Measurements from ENCODE around the gene ZNF804A. TPM values are rescaled to one million over a fixed set of nuclear protein-coding genes. Genes with fewer than 3 reads are reported as not detected.

The ZNF804A gene
- total RNA-seq, 6 donors from 2014 or later, result 0.46 to 0.89 (median 0.77) TPM; not detected in 1

DNA sequence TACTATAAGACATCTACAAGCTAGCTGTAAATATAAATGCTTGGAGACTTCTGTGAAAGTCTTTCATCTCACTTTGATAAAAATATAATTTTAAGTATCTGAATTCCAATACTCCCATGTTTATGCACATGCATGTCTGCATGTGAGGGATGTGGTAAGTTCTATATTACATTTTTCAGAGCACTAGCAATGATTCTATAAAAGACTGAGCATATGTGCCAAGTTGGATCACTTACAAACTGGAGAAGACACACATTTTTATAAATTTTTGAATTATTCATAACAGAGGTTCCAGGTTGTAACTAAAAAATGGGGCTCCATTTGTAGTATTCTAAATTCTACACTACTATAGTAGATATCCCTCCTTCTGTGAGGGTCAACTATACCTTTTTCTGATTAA is 26.0 kb downstream of the ZNF804A start:
- Histone ChIP-seq H3K27ac (no peak overlapping the region), H3K4me3 (no peak overlapping the region), H3K9me3 (no peaks in the 10 kb centered on the region), H3K27me3 (no peaks in the 10 kb centered on the region), H3K4me1 (no peaks in the 10 kb centered on the region), H3K36me3 (no peaks in the 10 kb centered on the region)
- TF ChIP-seq CTCF (IDR thresholded peaks at IDR 0.05), result no peak
- TF ChIP-seq POLR2A (IDR thresholded peaks at IDR 0.05), result no peak
- no peak for TF ChIP-seq EP300 (IDR thresholded peaks at IDR 0.05)
- TF ChIP-seq POLR2AphosphoS5 (IDR thresholded peaks at IDR 0.05), result no peak
- ATAC-seq (ENCODE audit: low FRiP score in 2 of 2) (no peak), DNase-seq (no peak)

GRCh38 chr2:184628051-184628450 is 29.7 kb downstream of the ZNF804A start:
- ATAC-seq (ENCODE audit: low FRiP score in 2 of 2) (no peak), DNase-seq (peak in 1 of 2 donors; percentile 28)
- Histone ChIP-seq H3K27ac (no peak overlapping the region), H3K27me3 (no peaks in the 10 kb centered on the region), H3K4me3 (no peak overlapping the region), H3K9me3 (no peaks in the 10 kb centered on the region), H3K4me1 (no peaks in the 10 kb centered on the region), H3K36me3 (no peaks in the 10 kb centered on the region)
- TF ChIP-seq POLR2A (IDR thresholded peaks at IDR 0.05) (no peak), POLR2AphosphoS5 (IDR thresholded peaks at IDR 0.05) (no peak), EP300 (IDR thresholded peaks at IDR 0.05) (no peak), CTCF (IDR thresholded peaks at IDR 0.05) (no peak)
- WGBS, 2 donors, result 78 to 81% methylated on average over 7 of the region's 7 CpGs

DNA sequence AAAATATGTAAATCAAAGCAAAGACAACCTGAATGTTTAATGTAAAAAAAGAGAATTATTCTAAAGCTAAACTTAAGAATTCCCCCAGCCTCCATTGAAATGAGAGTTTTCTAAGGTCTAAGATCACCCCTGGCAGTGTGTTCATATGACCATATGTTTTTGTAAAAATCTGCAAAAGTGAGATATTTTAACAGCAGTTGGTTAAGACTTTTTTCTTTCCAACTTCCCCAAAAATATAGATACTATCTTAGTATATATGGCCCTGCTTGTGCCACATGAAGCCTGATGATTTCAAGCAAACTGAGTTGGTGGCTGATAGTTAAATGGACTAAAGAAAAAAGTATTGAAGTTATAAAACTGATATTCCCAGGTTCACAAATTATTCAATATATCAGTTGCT is 35.4 kb downstream of the ZNF804A start:
- DNase-seq, result no peak
- TF ChIP-seq POLR2AphosphoS5 (IDR thresholded peaks at IDR 0.05) (no peak), EP300 (IDR thresholded peaks at IDR 0.05) (no peak), POLR2A (IDR thresholded peaks at IDR 0.05) (no peak), CTCF (IDR thresholded peaks at IDR 0.05) (no peak)

GRCh38 chr2:184637781-184638180 is 39.5 kb downstream of the ZNF804A start:
- Histone ChIP-seq H3K27ac (no peak overlapping the region), H3K4me3 (no peak overlapping the region), H3K4me1 (no peaks in the 10 kb centered on the region), H3K9me3 (no peaks in the 10 kb centered on the region), H3K27me3 (no peaks in the 10 kb centered on the region), H3K36me3 (no peaks in the 10 kb centered on the region)
- TF ChIP-seq POLR2A (IDR thresholded peaks at IDR 0.05) (no peak), EP300 (IDR thresholded peaks at IDR 0.05) (no peak), CTCF (IDR thresholded peaks at IDR 0.05) (no peak), POLR2AphosphoS5 (IDR thresholded peaks at IDR 0.05) (no peak)
- DNase-seq (no peak), ATAC-seq (ENCODE audit: low FRiP score in 2 of 2) (no peak)
- WGBS, 2 donors, result 71 to 83% methylated on average over 1 of the region's 1 CpG

More for the DNA sequence above, 35.4 kb downstream of the ZNF804A start:
- Histone ChIP-seq H3K27ac (no peak overlapping the region), H3K4me3 (no peak overlapping the region), H3K27me3 (no peaks in the 10 kb centered on the region), H3K4me1 (no peaks in the 10 kb centered on the region), H3K36me3 (no peaks in the 10 kb centered on the region), H3K9me3 (no peaks in the 10 kb centered on the region)
- no peak for ATAC-seq (ENCODE audit: low FRiP score in 2 of 2)

- Histone ChIP-seq H3K9me3 (no peaks in the 10 kb centered on the region), H3K4me3 (no peak overlapping the region), H3K36me3 (no peaks in the 10 kb centered on the region), H3K27ac (no peak overlapping the region), H3K27me3 (no peaks in the 10 kb centered on the region), H3K4me1 (no peaks in the 10 kb centered on the region)
- no peak for ATAC-seq (ENCODE audit: low FRiP score in 2 of 2)
- no peak for TF ChIP-seq POLR2A (IDR thresholded peaks at IDR 0.05)
- TF ChIP-seq POLR2AphosphoS5 (IDR thresholded peaks at IDR 0.05), result no peak
- no peak for TF ChIP-seq EP300 (IDR thresholded peaks at IDR 0.05)
- no peak for DNase-seq
These were observed 46.4 kb downstream of the ZNF804A start for GRCh38 chr2:184644685-184645084.
